ENCODE data around the gene NOP14.

The NOP14 gene

DNA sequence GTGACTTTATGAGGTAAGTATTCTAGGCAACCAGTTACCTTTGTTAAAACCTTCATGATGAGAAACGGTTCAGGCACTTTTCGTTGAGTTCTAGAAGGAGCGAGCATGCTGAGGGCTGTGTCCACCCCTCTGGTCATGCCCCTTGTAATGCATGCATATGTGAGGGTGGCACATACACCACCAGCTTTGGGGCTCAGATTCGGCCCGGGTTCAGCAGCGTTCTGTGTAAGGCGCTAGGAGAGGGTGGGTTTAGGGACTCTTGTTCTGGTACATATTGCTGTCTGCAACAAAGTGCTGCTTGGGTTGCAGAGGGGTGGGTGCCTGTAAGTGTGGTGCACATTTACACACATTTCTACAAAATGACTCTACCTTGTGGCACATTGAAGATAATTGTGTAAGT, 54.5 kb downstream of the NOP14 start:
- no peak for DNase-seq

- no peak for DNase-seq
These were observed 55.4 kb downstream of the NOP14 start for GRCh38 chr4:2907706-2908293.

GRCh38 chr4:2907226-2907625, 56.0 kb downstream of the NOP14 start:
- DNase-seq = no peak

GRCh38 chr4:2906218-2906617, 57.0 kb downstream of the NOP14 start:
- DNase-seq = no peak

GRCh38 chr4:2905544-2905943, 57.7 kb downstream of the NOP14 start:
- no peak for DNase-seq

DNA sequence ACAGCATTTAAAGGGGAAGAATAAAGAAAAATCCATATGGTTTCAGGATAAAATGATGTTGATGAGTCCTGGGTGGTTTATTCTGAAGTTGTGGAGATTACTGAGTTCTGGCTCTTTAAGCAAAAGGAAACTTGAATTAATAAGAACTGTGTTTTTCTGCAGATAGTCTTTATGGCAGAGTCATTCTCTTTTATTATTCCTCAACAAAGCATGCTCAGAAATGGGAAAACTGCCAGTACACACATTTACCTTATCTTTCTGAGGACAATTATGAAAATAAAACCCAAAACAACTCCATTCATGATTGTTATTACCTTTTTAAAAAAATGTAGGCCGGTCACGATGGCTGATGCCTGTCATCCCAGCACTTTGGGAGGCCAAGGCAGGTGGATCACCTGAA, 61.1 kb downstream of the NOP14 start:
- no peak for DNase-seq

- DNase-seq = no peak
These were observed 62.0 kb downstream of the NOP14 start for GRCh38 chr4:2901186-2901585.

DNA sequence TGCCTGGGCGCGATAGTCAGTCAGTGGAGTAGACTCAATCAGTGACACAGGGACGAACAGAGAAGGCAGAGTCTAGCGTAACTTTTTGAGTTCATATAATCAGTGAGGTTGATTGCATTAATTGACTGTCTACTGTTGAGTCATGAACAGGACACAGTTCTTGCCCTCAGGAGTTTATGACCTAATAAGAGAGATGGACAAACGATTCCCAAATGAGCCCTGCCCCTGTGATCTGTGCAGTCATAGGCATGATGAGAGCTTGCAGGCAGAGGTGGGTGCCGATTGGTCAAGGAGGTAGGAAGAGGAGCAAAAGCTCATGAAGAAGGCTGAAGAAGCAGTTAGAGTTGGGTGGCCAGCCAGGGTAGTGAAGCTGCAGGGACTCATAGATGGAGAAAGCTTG, 62.5 kb downstream of the NOP14 start:
- DNase-seq = no peak

DNA sequence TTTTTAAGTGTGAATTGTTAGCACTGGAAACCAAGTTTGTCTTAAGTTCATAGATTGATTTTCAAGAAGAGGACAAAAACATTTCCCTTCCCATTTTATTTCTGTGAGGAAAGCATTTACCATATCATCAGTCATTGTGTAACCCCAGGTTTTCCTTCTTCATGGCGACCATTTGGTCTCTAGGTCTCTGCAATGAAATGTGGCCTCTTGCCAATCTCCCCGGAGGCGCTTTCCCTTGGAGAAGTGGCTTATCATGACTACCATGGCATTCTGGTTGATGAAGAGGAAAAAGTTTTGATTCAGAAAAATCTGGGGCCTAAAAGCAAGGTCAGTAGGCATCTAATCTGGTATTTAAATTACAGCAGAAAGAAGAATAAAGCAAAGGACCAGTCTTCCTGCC, 65.2 kb downstream of the NOP14 start:
- DNase-seq = no peak

DNA sequence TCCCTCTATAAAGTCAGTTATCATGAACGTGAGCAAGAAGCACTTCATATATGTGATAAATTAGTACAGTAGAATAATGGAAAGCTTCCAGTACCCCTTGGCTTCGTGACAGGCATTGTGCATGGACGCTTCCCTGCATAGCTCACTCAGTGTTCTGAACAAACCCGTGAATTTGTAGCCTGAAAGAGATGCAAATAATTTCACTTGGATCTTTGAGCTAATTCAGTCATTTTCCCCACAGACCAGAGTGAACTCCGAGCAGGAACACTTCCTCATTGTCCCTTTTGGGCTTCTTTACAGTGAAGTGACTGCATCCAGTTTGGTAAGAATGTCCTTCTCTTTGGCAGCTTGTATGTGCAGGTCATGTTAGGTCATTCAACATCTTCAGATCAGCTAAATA, 69.4 kb downstream of the NOP14 start:
- no peak for DNase-seq

DNA sequence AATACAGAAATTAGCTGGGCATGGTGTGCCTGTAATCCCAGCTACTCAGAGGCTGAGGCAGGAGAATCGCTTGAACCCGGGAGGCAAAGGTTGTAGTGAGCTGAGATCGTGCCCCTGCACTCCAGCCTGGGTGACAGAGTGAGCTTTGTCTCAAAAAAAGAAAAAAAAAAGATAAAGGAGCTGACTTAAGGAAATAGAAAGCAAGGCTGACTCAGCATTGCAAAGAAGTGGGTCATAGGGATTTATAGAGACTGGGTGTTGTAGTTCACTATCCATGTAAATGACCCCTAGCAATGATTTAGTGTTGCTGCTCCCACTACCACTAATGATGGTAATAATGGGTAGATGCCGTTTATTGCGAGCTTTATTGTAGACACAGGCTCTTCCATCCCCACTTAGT, 71.9 kb downstream of the NOP14 start:
- no peak for DNase-seq

- no peak for DNase-seq
These were observed 74.3 kb downstream of the NOP14 start for GRCh38 chr4:2888886-2889285.
